Hematopoietic multipotent progenitor cell treated with erythropoietin and hydrocortisone succinate and interleukin-3 and kit ligand, for 8 days (in vitro differentiated cells): ENCODE results near the gene LRRC55.

ENCODE experiments used
- DNase-seq: peaks from one replicate; pipeline ENCODE4 v3.0.0-alpha.2; 2015

LRRC55 gene, protein sequence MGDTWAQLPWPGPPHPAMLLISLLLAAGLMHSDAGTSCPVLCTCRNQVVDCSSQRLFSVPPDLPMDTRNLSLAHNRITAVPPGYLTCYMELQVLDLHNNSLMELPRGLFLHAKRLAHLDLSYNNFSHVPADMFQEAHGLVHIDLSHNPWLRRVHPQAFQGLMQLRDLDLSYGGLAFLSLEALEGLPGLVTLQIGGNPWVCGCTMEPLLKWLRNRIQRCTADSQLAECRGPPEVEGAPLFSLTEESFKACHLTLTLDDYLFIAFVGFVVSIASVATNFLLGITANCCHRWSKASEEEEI

DNA sequence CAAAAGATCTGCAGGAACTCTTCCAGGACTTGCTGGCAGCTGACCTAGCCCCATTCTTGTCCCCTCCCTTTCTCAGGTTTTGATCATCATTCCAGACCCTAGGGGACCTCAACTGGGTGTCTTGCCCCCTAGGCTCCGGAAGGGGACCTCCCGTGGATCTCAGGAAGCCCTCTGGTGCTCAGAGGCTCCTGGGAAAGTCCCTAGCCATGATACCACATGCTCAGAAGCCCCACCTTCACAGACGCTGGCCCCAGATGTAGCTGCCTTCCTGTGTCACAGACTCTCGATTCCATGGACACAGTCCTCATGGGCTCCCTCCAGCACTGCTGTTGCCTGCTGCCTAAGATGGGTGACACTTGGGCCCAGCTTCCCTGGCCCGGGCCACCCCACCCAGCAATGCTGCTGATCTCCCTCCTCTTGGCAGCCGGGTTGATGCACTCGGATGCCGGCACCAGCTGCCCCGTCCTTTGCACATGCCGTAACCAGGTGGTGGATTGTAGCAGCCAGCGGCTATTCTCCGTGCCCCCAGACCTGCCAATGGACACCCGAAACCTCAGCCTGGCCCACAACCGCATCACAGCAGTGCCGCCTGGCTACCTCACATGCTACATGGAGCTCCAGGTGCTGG is at the start of gene LRRC55:
Gene LRRC55 (plus strand): TSS at position 276 of the 628 bp plus-strand sequence. CDS start 70 bp downstream, at position 346.
- no peak for DNase-seq

DNA sequence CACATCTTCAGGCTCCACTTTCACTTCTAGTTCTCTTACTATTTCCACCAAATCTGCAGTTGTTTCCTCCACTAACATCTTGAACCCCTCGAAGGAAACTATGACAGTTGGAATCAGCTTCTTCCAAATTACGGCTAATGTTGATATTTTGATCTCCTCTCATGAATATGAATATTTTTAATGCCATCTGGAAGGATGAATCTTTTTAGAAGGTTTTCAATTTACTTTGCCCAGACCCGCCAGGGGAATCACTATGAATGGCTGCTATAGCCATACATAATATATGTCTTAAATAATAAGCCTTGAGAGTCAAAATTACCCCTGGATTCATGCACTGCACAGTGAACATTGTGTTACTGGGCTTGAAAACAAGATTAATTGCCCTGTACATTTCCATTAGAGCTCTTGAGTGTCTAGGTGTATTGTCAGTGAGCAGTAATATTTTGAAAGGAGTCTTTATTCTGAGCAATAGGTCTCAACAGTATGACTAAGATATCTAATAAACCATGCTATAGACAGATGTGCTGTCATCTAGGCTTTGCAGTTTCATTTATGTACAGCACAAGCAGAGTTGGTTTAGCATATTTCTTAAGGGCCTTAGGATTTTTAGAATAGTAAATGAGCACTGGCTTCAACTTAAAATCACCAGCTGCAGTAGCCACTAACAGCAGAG is 48.3 kb upstream of the LRRC55 start:
- no peak for DNase-seq

DNA sequence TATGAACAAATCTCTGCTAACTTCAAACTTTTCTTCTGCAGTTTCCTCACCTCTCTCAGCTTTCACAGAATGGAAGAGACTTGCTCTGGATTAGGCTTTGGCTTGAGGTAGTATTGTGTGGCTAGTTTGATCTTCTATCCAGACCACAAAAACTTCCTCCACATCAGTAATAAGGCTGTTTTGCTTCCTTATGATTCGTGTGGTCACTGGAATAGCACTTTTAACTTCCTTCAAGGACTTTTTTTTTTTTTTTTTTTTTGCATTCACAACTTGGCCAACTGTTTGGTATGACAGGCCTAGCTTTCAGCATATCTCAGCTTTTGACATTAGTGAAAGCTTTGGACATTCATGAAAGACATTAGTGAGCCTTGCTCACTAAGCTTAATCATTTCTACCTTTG is 47.5 kb upstream of the LRRC55 start:
- DNase-seq: no peak

DNA sequence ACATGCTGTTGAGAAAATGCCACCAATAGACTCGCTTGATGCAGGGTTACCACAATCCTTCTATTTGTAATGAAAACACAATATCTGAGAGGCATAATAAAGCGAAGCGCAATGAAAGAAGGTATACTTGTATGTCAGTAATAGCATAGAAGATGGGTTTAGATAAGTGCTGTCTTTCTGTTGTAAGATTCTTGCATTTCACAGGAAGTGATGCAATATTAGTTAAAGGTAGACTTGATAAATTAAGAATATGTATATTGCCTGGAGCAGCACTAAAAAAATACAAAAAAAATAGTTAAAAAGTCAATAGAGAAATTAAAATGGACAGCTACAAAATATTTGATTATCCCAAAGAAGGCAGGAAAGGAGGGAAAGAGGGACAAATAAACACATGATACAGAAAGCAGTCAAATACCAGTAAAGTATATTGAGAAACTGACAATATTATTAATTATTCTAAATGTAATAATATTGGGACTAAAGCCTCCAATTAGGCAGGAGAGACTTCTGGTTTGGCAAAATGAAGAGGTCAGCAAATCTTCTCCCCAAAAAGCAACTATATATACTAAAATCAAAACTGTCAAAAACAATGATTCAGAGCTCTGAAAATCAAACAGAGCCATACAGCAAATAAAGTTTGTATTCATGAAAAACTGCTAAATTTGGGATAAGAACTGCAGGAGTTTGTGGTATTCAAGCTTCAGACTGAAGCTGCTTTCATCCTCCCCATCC is 46.6 kb upstream of the LRRC55 start:
- no peak for DNase-seq

GRCh38 chr11:57140568-57140967 is 41.2 kb upstream of the LRRC55 start:
- DNase-seq: no peak

- DNase-seq: no peak
Observed at GRCh38 chr11:57143459-57143858, 38.3 kb upstream of the LRRC55 start.

DNA sequence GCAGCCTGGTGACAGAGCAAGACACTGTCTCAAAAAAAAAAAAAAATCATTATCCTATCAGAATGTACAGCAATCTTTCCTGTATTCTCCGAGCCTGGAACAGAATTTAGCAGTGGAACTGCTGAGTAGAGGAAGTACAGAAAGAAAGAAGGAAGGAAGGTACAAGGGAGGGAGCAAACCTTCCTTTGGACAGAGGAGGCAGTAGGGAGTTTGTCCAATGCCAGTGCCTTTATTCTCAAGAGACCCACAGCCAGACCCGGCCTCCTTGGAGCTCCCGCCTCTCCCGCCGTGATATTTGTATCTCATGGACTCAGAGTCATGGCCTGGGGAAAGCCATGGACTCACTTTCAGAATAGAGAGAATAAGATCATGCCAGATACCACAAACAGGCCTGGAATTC is 37.7 kb upstream of the LRRC55 start:
- DNase-seq: no peak

DNA sequence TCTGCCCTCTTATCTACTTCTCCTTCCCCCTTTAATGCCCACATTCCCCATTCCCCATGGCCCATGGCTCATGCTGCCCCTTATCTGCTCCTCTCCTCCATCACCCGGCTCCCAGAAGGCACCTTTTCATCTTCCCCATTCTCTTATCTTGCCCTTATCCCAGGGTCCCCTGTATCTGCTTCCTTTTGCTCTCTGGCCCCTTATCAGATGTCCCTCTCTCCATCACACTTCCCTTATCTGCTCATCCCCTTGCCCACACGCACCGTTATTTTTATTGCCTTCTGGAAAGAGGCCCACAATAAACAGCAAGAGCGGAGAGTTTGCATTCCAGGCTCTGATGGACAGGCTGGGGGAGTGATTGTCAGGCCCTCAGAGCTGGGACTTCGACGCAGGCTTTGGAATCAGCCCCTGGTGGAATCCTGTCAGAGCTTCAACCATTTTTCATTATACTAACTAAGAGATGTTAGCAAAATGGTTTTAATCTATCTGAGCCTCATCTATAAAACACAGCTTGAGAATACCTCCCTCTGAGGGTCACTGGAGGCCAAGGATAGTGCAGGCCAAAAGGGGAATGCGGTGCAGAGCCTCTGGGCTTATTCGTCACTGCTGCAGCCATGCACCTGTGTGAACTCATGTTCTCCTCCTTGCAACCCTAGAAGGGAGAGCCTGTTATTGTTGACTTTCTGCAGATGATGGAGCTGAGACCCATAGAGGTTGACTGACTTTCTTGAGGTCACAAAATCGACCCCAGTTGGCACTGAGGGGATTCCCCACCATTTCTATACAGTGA is 37.0 kb upstream of the LRRC55 start:
- no peak for DNase-seq

- DNase-seq: no peak
Observed at GRCh38 chr11:57146301-57146700, 35.5 kb upstream of the LRRC55 start.

GRCh38 chr11:57148621-57149020 is 33.1 kb upstream of the LRRC55 start:
- no peak for DNase-seq

DNA sequence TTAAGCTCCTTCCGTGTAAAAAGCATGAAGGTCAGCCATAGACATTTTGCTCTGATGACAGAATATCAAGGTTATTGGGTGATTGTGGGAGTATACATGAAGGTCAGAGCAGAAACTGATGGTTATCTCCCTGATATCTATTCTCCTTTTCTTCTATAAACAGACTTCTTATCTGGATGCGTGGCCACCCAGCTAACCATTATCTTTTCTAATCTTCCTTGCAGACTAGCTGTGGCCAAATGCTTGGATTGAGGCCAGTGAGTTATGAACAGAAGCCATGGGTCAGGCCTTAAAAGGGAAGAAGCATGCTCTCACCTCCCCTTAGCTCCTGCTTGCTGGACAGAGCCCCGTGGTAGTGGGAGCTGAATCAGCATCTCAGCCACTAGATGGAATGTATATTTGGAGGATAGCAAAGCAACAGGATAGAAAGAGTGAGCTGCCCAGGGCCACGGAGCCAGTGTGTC is 31.3 kb upstream of the LRRC55 start:
- peak; percentile 25 for DNase-seq

GRCh38 chr11:57152134-57152533 is 29.6 kb upstream of the LRRC55 start:
- DNase-seq: no peak

GRCh38 chr11:57153448-57153847 is 28.3 kb upstream of the LRRC55 start:
- DNase-seq: no peak

DNA sequence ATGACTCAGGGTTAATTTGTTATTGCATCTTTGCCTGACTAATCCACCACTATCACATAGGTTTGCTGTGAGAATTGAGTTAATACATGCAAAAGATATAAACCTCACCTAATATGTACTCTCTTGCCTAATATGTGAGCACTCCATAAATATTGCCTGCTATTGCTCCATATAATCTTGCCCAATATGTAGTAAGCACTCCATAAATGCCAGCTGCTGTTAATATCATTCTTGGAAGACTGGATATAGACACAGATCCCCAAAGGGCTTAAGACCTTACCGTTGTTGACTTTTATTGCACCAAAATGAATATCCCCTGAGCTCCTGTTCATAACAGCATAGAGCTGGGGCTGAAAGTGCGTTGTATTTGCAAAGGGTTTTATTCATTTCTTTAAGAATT is 27.0 kb upstream of the LRRC55 start:
- DNase-seq: no peak

- DNase-seq: peak; percentile 6
Observed at GRCh38 chr11:57155400-57155799, 26.4 kb upstream of the LRRC55 start.

GRCh38 chr11:57155838-57156607 is 25.7 kb upstream of the LRRC55 start:
- DNase-seq: no peak

DNA sequence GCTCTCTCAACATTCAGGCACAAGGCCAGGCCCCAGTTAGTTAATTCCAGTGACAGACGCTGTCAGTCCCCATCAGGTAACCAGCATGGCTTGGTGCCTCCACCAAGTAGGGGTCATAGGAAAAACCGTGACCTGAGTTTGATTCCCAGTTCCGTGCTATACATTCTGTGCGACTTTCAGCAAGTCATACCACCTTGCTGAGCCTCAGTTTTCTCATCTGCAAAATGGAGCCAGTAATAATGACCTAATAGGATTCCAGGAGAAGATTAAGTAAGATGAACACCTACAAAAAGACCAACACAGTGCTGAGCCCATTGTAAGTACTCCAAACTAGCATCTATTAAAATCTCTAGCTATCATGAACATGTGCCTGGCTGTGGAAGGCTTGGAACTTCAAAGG is 24.8 kb upstream of the LRRC55 start:
- no peak for DNase-seq

- DNase-seq: no peak
Observed at GRCh38 chr11:57157624-57158023, 24.1 kb upstream of the LRRC55 start.

GRCh38 chr11:57158180-57158579 is 23.6 kb upstream of the LRRC55 start:
- no peak for DNase-seq

GRCh38 chr11:57158599-57158998 is 23.2 kb upstream of the LRRC55 start:
- no peak for DNase-seq

- no peak for DNase-seq
Observed at GRCh38 chr11:57160665-57161064, 21.1 kb upstream of the LRRC55 start.

GRCh38 chr11:57161351-57161750 is 20.4 kb upstream of the LRRC55 start:
- DNase-seq: no peak
